Measurements from ENCODE around the gene MYO1B. TPM values are rescaled to one million over a fixed set of nuclear protein-coding genes. Genes with fewer than 3 reads are reported as not detected.
"Not testable (repeated sequence)": the region's sequence is repeated elsewhere in the genome, so short reads cannot be mapped to it uniquely, and the experiment has no call there.

MYO1B gene
- total RNA-seq, 1 experiment from 2014 or later: 2.5 TPM

GRCh38 chr2:191451116-191451515 lies 205.9 kb downstream of the MYO1B start:
- no peak for DNase-seq (ENCODE audit: low spot score)

GRCh38 chr2:191452065-191452464 lies 206.9 kb downstream of the MYO1B start:
- DNase-seq (ENCODE audit: low spot score): no peak

GRCh38 chr2:191453761-191454160 lies 208.6 kb downstream of the MYO1B start:
- DNase-seq (ENCODE audit: low spot score): no peak

- not testable (repeated sequence) for DNase-seq (ENCODE audit: low spot score)
Measured at GRCh38 chr2:191456506-191456905, 211.3 kb downstream of the MYO1B start.

- no peak for DNase-seq (ENCODE audit: low spot score)
Measured at GRCh38 chr2:191459158-191459557, 214.0 kb downstream of the MYO1B start.

- peak; percentile 55 for DNase-seq (ENCODE audit: low spot score)
Measured at GRCh38 chr2:191462370-191462769, 217.2 kb downstream of the MYO1B start.

GRCh38 chr2:191463790-191464189 lies 218.6 kb downstream of the MYO1B start:
- DNase-seq (ENCODE audit: low spot score): no peak

- no peak for DNase-seq (ENCODE audit: low spot score)
Measured at GRCh38 chr2:191465766-191466420, 220.7 kb downstream of the MYO1B start.

GRCh38 chr2:191467113-191467512 lies 221.9 kb downstream of the MYO1B start:
- DNase-seq (ENCODE audit: low spot score): no peak

GRCh38 chr2:191470306-191470705 lies 225.1 kb downstream of the MYO1B start:
- DNase-seq (ENCODE audit: low spot score): no peak

- DNase-seq (ENCODE audit: low spot score): no peak
Measured at GRCh38 chr2:191474464-191474863, 229.3 kb downstream of the MYO1B start.

Small RNAs within 50 kb of the gene (small RNA-seq; reads per million reads assigned to genes)
- not detected for gene RNU6-1045P

Other genes with a start within 250 kb of the MYO1B start
- 44.0 and 52.8 TPM in 2 replicates for gene STAT1, start 231.2 kb upstream of the MYO1B start, total RNA-seq (2014; rRNA removed; shearing (Covaris generic))
- gene STAT4, start 94.4 kb upstream of the MYO1B start, total RNA-seq (2014; rRNA removed; shearing (Covaris generic)): 0.39 TPM in 1 of 2 replicates, not detected in the other

Measured in HT-29 (cell line).